Diencephalon (tissue), 1 donor: Measurements from ENCODE around the gene PDE4D. TPM values are rescaled to one million over a fixed set of nuclear protein-coding genes. Genes with fewer than 3 reads are reported as not detected.

ENCODE experiments used
- small RNA-seq: library from RNA; depleted of rRNA; stranded (forward); fragments of <200 nt; gene quantifications from one replicate; pipeline ENCODE3, GENCODE V24; 2014
- total RNA-seq: library from RNA; depleted of rRNA; stranded (reverse); fragments of >200 nt; gene quantifications from one replicate; pipeline ENCODE4 v1.2.3, GENCODE V29; 2014

PDE4D gene
- total RNA-seq = 116 TPM

DNA sequence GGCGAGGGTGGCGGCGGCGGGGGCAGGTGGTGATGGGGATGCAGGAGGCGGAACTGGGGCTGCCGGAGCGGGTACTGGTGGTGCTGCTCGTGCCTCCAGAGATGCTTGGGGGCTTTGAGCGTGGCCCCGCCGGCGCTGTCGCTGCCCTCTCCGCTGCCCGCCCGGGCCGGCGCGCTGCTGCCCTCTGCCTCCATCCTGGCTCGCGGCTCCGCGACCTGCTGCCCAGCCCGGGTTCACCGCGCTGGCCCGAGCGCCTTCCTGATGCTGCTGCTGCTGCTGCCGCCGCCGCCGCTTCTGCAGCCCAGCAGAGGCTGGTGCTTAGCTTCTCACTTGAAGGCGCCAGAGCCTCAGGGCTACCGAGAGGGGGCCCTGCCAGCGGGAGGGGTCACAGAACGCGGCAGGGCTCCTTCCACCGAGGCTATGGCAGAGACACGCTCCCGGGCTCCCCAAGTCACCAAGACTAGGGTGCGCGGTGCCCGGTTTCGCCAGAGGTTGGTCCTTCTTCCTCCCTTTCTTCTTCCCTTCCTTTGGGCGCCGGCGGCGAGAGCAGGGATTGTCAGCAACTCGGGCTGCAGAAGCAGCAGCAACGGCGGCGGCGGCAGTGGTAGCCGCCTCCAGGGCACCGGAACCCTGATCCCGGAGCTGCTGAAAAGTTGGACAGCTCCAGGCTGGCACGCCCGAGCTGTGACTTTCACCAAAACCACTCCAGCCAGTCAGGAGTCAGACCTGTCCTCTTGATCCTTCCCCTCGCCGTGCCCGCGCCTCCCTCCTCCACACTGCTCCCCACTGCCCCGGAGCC is at the start of gene PDE4D:
PDE4D (minus strand) TSS at position 298 of the 799 bp plus-strand sequence.

Small RNA genes within 50 kb of the gene (small RNA-seq; reads per million reads assigned to genes)
- gene MIR582 = 29.9 reads per million, percentile 95 among the genes with 10 or more reads in this experiment
